Fibroblast of skin of scalp (primary cell): ENCODE results near the gene ANP32D.
"Not testable (repeated sequence)": the region's sequence is repeated elsewhere in the genome, so short reads cannot be mapped to it uniquely, and the experiment has no call there.

Source experiments
- DNase-seq: peaks from one replicate; pipeline ENCODE4 v3.0.0-alpha.2; 2013

ANP32D gene

GRCh38 chr12:48506836-48507235 lies 34.5 kb downstream of the ANP32D start:
- DNase-seq, result not testable (repeated sequence)

GRCh38 chr12:48508987-48509386 lies 36.6 kb downstream of the ANP32D start:
- no peak for DNase-seq

- no peak for DNase-seq
Measured at GRCh38 chr12:48510111-48510510, 37.8 kb downstream of the ANP32D start.

GRCh38 chr12:48512855-48513254 lies 40.5 kb downstream of the ANP32D start:
- DNase-seq, result no peak

- DNase-seq, result no peak
Measured at GRCh38 chr12:48514728-48515127, 42.4 kb downstream of the ANP32D start.

- not testable (repeated sequence) for DNase-seq
Measured at GRCh38 chr12:48520381-48520780, 48.0 kb downstream of the ANP32D start.
